Cortex of kidney (tissue), 1 donor: ENCODE data around the gene OTOG.

Source experiments
- DNase-seq: peaks from one replicate; lab custom pipeline; 2025; lab: John Stamatoyannopoulos, UW

OTOG gene

GRCh38 chr11:17581732-17582053 is 34.6 kb downstream of the OTOG start:
- no peak for DNase-seq

- no peak for DNase-seq
Measured at GRCh38 chr11:17585911-17586695, 39.0 kb downstream of the OTOG start.

GRCh38 chr11:17588166-17588565 is 41.1 kb downstream of the OTOG start:
- DNase-seq: no peak

DNA sequence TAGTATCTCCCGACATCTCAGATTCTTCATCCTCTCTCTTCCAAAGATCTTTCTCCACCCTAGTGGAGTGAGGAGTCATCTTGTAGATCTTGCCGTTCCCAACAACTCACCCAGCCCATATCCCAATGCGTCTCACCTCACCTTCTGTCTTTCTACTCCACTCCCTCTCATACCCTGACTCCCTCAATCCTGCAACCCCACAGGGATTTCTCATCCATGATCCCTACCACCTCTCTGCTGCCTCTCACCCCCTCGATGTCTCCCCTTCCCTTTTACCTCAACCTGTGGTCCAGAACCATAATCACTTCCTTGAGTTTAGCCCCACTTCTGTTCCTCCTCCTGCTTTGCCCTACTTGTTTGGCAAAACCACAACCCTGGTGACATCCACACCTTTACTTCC is 41.7 kb downstream of the OTOG start:
- DNase-seq: no peak

GRCh38 chr11:17590463-17590862 is 43.4 kb downstream of the OTOG start:
- DNase-seq: no peak

DNA sequence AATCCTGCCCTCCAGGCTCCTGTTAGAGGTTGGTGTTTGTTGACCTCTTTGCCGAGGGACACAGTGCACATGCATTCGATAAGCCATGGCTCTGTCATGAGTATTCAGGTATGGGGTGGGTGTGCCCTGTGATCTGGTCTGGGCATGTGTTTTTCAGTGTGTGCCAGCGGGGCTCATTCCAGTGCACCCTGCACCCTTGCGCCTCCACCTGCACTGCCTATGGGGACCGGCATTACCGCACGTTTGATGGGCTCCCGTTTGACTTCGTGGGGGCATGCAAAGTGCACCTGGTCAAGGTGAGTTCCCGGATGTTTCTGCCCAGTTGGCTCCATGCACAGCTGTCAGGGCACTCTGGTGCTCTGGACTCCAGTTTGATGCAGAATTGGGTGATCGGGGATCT is 44.2 kb downstream of the OTOG start:
- DNase-seq: no peak

GRCh38 chr11:17593466-17594245 is 46.6 kb downstream of the OTOG start:
- no peak for DNase-seq

- DNase-seq: no peak
Measured at GRCh38 chr11:17594686-17595192, 47.7 kb downstream of the OTOG start.

- no peak for DNase-seq
Measured at GRCh38 chr11:17595526-17596309, 48.7 kb downstream of the OTOG start.

DNA sequence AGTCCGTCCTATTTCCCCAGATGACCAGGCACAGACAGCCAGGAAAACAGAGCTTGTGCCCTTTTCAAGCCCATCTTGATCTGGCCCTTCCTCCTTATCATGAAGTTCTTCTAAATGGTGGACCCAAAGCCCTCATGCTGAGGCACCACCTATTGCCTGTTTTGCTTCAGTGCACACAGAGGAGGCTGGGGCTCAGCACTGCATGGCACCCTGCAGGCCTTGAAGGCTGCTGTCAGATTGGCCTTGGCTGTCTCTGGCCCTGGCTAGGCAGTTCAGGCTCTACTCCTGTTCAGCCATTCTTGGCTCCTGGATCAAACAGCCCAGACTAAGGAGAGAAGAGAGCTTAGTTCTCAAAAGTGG is 49.2 kb downstream of the OTOG start:
- no peak for DNase-seq

DNA sequence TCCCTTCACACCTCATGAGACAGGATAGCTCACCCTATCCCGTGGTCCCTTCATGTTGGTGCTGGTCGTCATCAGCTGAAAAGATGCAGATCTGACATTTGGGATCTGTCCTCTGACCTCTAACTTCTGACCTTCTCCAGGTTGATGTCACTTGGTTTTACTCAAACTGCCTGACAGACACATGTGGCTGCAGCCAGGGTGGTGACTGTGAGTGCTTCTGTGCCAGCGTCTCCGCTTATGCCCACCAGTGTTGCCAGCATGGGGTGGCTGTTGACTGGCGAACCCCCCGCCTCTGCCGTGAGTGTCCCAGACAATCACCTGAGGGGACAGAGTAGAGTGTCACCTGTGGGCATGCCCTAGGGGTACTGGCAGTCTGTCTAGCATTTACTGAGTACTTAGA is 49.7 kb downstream of the OTOG start:
- DNase-seq: no peak

GRCh38 chr11:17597770-17598169 is 50.7 kb downstream of the OTOG start:
- DNase-seq: no peak

GRCh38 chr11:17598700-17599459 is 51.8 kb downstream of the OTOG start:
- no peak for DNase-seq

GRCh38 chr11:17599460-17599925 is 52.4 kb downstream of the OTOG start:
- no peak for DNase-seq

DNA sequence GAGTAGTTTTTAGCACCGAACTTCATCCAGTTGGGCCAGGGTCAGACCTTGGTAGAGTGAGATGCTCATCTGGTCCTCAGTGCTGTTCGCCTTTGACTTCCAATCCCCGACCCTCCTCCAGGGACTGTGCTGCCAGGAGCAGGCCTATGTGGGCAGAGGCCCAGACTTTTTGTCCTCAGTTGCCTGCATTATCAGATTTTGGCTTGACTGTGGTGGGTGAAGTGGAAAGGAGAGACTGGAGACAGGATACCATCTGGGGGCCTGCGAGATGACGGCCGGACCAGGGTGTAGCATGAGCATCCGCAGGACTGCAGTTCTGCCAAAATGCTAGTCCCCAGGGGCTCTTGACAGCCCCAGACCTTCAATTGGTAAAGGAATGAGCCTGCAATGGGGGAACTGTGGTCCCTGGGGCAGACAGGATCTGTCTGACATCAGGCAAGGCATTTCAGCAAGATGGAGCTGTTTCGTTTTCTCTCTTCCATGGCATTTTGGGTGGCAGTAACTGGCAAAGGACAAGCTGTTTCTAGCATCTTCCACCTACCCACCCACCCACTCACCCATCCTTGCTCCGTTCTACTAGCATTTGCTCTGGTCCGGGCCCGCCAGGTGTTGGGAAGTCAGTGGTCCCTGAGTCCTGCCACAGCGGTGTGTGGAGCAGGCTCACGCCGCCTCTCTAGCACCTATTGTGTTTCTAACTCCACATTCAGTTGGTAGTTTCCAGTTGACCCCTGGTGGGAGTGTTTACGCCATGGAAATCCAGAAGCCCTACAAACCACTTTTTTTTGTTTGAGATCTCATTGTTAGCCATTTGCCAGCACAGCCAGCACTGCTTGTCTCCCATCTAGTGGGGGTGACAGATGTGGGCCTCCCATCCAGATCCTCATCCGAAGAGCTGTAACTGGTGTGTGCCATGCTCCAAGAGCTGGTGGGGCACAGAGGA is 53.5 kb downstream of the OTOG start:
- DNase-seq: no peak

DNA sequence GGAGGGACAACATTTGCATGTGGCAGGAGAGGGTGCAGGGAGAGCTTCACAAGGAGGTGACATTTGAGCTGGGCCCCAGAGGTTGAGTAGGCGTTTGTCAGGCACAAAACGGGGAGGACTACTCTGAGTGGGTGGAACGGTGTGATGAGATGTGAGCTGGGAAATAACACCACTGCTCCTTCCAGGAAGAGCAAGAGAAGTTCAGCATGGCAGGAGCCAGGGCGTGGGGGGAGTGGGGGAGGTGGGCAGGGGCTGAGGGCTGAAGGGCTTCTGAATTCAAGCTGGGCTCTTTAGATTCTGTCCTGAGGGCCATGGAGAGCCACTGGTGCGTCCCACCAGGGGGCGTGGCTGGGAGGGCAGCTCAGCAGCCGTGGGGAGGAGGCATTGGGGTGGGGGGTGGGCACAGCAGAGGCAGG is 54.2 kb downstream of the OTOG start:
- DNase-seq: no peak

DNA sequence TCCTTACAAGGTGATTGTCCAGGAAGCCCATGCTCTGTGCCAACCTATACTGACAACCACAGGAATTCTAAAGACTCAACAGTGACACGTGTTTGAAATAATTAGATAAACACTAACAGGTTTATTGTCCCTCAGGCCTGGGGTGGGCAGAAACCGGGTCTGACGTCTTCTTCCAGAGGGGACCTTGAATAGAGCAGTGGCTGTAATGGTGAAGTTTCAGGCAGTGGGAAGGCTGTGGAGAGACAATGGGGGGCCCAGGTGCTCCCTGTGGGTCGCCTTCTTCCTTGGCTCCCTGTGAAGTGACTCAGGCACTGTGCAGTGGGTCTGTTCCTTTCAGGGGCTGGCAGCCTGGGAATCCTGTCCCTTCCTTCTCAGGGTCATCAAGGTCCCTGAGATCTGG is 54.6 kb downstream of the OTOG start:
- no peak for DNase-seq

GRCh38 chr11:17602105-17603001 is 55.3 kb downstream of the OTOG start:
- no peak for DNase-seq

DNA sequence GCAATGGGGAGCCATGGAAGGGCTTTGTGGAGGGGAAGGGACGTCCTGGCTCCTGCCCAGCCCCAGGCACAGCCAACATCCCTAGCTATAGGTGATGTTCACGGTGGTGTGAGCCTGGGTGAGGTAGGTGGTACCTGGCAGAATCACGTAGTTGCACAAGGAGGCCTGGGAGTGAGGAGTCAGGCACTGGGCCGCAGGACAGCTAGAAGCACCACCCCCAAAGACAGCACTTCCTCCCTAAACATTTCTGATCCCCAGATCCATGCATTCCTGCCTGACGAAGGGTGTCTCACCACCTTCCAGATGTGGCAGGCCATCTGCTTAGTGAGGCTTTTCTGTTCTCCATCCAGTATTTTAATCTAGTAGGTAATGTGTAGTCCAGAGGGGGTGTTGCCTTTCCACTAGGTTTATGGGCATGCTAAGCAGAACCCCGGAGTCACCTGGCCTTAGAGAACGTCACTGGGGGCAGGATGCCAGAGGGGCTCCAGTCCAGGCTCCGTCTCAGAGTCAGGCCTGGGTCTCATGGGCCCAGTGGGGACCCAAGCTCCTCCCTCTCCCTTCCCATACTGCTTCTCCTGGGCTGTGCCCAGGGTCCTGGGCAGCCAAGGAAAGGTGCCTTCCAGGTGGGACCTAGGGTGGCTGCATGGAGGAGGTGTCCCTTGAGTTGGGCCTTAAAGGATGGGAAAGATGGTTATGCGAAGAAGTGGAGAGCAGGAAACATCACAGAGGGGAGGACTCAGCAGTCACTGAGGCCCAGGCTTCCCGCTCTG is 56.2 kb downstream of the OTOG start:
- DNase-seq: no peak
